DOHH2 (cell line): ENCODE results near the gene TAS2R46.

Experiments used
- EZH2phosphoT487 ChIP-seq: fragments of 200-600 bp; sonication (generic); IDR thresholded peaks from 2 replicates; pipeline ENCODE4 v1.6.1; 2017; ENCODE audit warnings: borderline replicate concordance, mild to moderate bottlenecking, antibody characterized with exemption, low read length, moderate library complexity, mixed read lengths
- TF ChIP-seq, protein P1 (sequence below): fragments of 200-600 bp; sonication (generic); IDR thresholded peaks from one replicate; pipeline ENCODE4 v1.5.1; 2014; ENCODE audit warnings: antibody characterized with exemption, mild to moderate bottlenecking, low read depth, low read length; ENCODE audit not compliant: poor library complexity, severe bottlenecking

GRCh38 chr12:11022520-11022919 is 39.6 kb downstream of the TAS2R46 start, which contains the start of gene TAS2R19:
- TF ChIP-seq, protein P1, sequence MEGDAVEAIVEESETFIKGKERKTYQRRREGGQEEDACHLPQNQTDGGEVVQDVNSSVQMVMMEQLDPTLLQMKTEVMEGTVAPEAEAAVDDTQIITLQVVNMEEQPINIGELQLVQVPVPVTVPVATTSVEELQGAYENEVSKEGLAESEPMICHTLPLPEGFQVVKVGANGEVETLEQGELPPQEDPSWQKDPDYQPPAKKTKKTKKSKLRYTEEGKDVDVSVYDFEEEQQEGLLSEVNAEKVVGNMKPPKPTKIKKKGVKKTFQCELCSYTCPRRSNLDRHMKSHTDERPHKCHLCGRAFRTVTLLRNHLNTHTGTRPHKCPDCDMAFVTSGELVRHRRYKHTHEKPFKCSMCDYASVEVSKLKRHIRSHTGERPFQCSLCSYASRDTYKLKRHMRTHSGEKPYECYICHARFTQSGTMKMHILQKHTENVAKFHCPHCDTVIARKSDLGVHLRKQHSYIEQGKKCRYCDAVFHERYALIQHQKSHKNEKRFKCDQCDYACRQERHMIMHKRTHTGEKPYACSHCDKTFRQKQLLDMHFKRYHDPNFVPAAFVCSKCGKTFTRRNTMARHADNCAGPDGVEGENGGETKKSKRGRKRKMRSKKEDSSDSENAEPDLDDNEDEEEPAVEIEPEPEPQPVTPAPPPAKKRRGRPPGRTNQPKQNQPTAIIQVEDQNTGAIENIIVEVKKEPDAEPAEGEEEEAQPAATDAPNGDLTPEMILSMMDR: no peak
- no peak for TF ChIP-seq EZH2phosphoT487
